Measurements from ENCODE around the gene CERS6.
"Not testable (repeated sequence)": the region's sequence is repeated elsewhere in the genome, so short reads cannot be mapped to it uniquely, and the experiment has no call there.

CERS6 gene

GRCh38 chr2:168775837-168776236 lies 319.8 kb downstream of the CERS6 start:
- Histone ChIP-seq H3K27ac (ENCODE audit: low read depth, low read length) (no peak overlapping the region), H3K4me3 (ENCODE audit: low read depth in 1 of 5, low read length in 5 of 5) (no peak overlapping the region), H3K9ac (ENCODE audit: low read length in 5 of 5) (no peak overlapping the region), H3K36me3 (ENCODE audit: control insufficient read depth in 5 of 5, insufficient read depth in 5 of 5, low read length in 5 of 5) (no peaks in the 10 kb centered on the region), H3K27me3 (ENCODE audit: control insufficient read depth in 5 of 5, insufficient read depth in 4 of 5, low read length in 5 of 5) (no peaks in the 10 kb centered on the region), H3K4me1 (ENCODE audit: control insufficient read depth in 5 of 5, insufficient read depth in 5 of 5, low read length in 5 of 5) (peaks cover 0 to 14% (median 0%) of the 10 kb centered on the region in 5 donors), H3K9me3 (ENCODE audit: control insufficient read depth in 5 of 5, low read length in 5 of 5) (peaks cover 0 to 7% (median 4%) of the 10 kb centered on the region in 5 donors)

- no peaks in the 10 kb centered on the region for H3K27me3 ChIP-seq (ENCODE audit: control insufficient read depth in 5 of 5, insufficient read depth in 4 of 5, low read length in 5 of 5)
- no peaks in the 10 kb centered on the region for H3K36me3 ChIP-seq (ENCODE audit: control insufficient read depth in 5 of 5, insufficient read depth in 5 of 5, low read length in 5 of 5)
- H3K9me3 ChIP-seq (ENCODE audit: control insufficient read depth in 5 of 5, low read length in 5 of 5): peaks cover 0 to 6% (median 4%) of the 10 kb centered on the region in 5 donors
- H3K4me1 ChIP-seq (ENCODE audit: control insufficient read depth in 5 of 5, insufficient read depth in 5 of 5, low read length in 5 of 5): peaks cover 0 to 16% (median 0%) of the 10 kb centered on the region in 5 donors
- H3K27ac ChIP-seq (ENCODE audit: low read depth, low read length): no peak overlapping the region
- H3K9ac ChIP-seq (ENCODE audit: low read length in 5 of 5): no peak overlapping the region
- H3K4me3 ChIP-seq (ENCODE audit: low read depth in 1 of 5, low read length in 5 of 5): no peak overlapping the region
Observed at GRCh38 chr2:168780669-168781071, 324.6 kb downstream of the CERS6 start.

GRCh38 chr2:168781191-168781817 lies 325.2 kb downstream of the CERS6 start:
- Histone ChIP-seq H3K27ac (ENCODE audit: low read depth, low read length) (no peak overlapping the region), H3K27me3 (ENCODE audit: control insufficient read depth in 5 of 5, insufficient read depth in 4 of 5, low read length in 5 of 5) (no peaks in the 10 kb centered on the region), H3K36me3 (ENCODE audit: control insufficient read depth in 5 of 5, insufficient read depth in 5 of 5, low read length in 5 of 5) (no peaks in the 10 kb centered on the region), H3K4me3 (ENCODE audit: low read depth in 1 of 5, low read length in 5 of 5) (no peak overlapping the region), H3K4me1 (ENCODE audit: control insufficient read depth in 5 of 5, insufficient read depth in 5 of 5, low read length in 5 of 5) (peaks cover 0 to 16% (median 0%) of the 10 kb centered on the region in 5 donors), H3K9me3 (ENCODE audit: control insufficient read depth in 5 of 5, low read length in 5 of 5) (no peaks in the 10 kb centered on the region), H3K9ac (ENCODE audit: low read length in 5 of 5) (no peak overlapping the region)

GRCh38 chr2:168782271-168782670 lies 326.2 kb downstream of the CERS6 start:
- no peak overlapping the region for H3K27ac ChIP-seq (ENCODE audit: low read depth, low read length)
- no peaks in the 10 kb centered on the region for H3K36me3 ChIP-seq (ENCODE audit: control insufficient read depth in 5 of 5, insufficient read depth in 5 of 5, low read length in 5 of 5)
- peaks cover 0 to 16% (median 0%) of the 10 kb centered on the region in 5 donors for H3K4me1 ChIP-seq (ENCODE audit: control insufficient read depth in 5 of 5, insufficient read depth in 5 of 5, low read length in 5 of 5)
- no peak overlapping the region for H3K9ac ChIP-seq (ENCODE audit: low read length in 5 of 5)
- no peak overlapping the region for H3K4me3 ChIP-seq (ENCODE audit: low read depth in 1 of 5, low read length in 5 of 5)
- no peaks in the 10 kb centered on the region for H3K9me3 ChIP-seq (ENCODE audit: control insufficient read depth in 5 of 5, low read length in 5 of 5)
- no peaks in the 10 kb centered on the region for H3K27me3 ChIP-seq (ENCODE audit: control insufficient read depth in 5 of 5, insufficient read depth in 4 of 5, low read length in 5 of 5)

- Histone ChIP-seq H3K27me3 (ENCODE audit: control insufficient read depth in 5 of 5, insufficient read depth in 4 of 5, low read length in 5 of 5) (no peaks in the 10 kb centered on the region), H3K36me3 (ENCODE audit: control insufficient read depth in 5 of 5, insufficient read depth in 5 of 5, low read length in 5 of 5) (no peaks in the 10 kb centered on the region), H3K4me1 (ENCODE audit: control insufficient read depth in 5 of 5, insufficient read depth in 5 of 5, low read length in 5 of 5) (peaks cover 0 to 16% (median 0%) of the 10 kb centered on the region in 5 donors), H3K9me3 (ENCODE audit: control insufficient read depth in 5 of 5, low read length in 5 of 5) (no peaks in the 10 kb centered on the region), H3K27ac (ENCODE audit: low read depth, low read length) (no peak overlapping the region), H3K4me3 (ENCODE audit: low read depth in 1 of 5, low read length in 5 of 5) (no peak overlapping the region), H3K9ac (ENCODE audit: low read length in 5 of 5) (no peak overlapping the region)
Observed at GRCh38 chr2:168784993-168785392, 328.9 kb downstream of the CERS6 start.

- H3K36me3 ChIP-seq (ENCODE audit: control insufficient read depth in 5 of 5, insufficient read depth in 5 of 5, low read length in 5 of 5): no peaks in the 10 kb centered on the region
- peaks cover 0 to 2% (median 0%) of the 10 kb centered on the region in 5 donors for H3K4me1 ChIP-seq (ENCODE audit: control insufficient read depth in 5 of 5, insufficient read depth in 5 of 5, low read length in 5 of 5)
Observed at GRCh38 chr2:168787098-168787781, 331.2 kb downstream of the CERS6 start.

GRCh38 chr2:168787782-168788376 lies 331.8 kb downstream of the CERS6 start:
- H3K9ac ChIP-seq (ENCODE audit: low read length in 5 of 5): no peak overlapping the region

More at GRCh38 chr2:168787098-168787781, 331.2 kb downstream of the CERS6 start:
- no peak overlapping the region for H3K9ac ChIP-seq (ENCODE audit: low read length in 5 of 5)
- no peaks in the 10 kb centered on the region for H3K27me3 ChIP-seq (ENCODE audit: control insufficient read depth in 5 of 5, insufficient read depth in 4 of 5, low read length in 5 of 5)
- no peak overlapping the region for H3K4me3 ChIP-seq (ENCODE audit: low read depth in 1 of 5, low read length in 5 of 5)
- H3K9me3 ChIP-seq (ENCODE audit: control insufficient read depth in 5 of 5, low read length in 5 of 5): no peaks in the 10 kb centered on the region
- H3K27ac ChIP-seq (ENCODE audit: low read depth, low read length): no peak overlapping the region

GRCh38 chr2:168789776-168790175 lies 333.7 kb downstream of the CERS6 start:
- H3K36me3 ChIP-seq (ENCODE audit: control insufficient read depth in 5 of 5, insufficient read depth in 5 of 5, low read length in 5 of 5): no peaks in the 10 kb centered on the region
- H3K9me3 ChIP-seq (ENCODE audit: control insufficient read depth in 5 of 5, low read length in 5 of 5): no peaks in the 10 kb centered on the region
- H3K4me3 ChIP-seq (ENCODE audit: low read depth in 1 of 5, low read length in 5 of 5): no peak overlapping the region
- no peaks in the 10 kb centered on the region for H3K27me3 ChIP-seq (ENCODE audit: control insufficient read depth in 5 of 5, insufficient read depth in 4 of 5, low read length in 5 of 5)
- H3K27ac ChIP-seq (ENCODE audit: low read depth, low read length): no peak overlapping the region
- no peak overlapping the region for H3K9ac ChIP-seq (ENCODE audit: low read length in 5 of 5)
- H3K4me1 ChIP-seq (ENCODE audit: control insufficient read depth in 5 of 5, insufficient read depth in 5 of 5, low read length in 5 of 5): peaks cover 0 to 2% (median 0%) of the 10 kb centered on the region in 5 donors

More at GRCh38 chr2:168787782-168788376, 331.8 kb downstream of the CERS6 start:
- no peak overlapping the region for H3K4me3 ChIP-seq (ENCODE audit: low read depth in 1 of 5, low read length in 5 of 5)
- peaks cover 0 to 2% (median 0%) of the 10 kb centered on the region in 5 donors for H3K4me1 ChIP-seq (ENCODE audit: control insufficient read depth in 5 of 5, insufficient read depth in 5 of 5, low read length in 5 of 5)
- H3K9me3 ChIP-seq (ENCODE audit: control insufficient read depth in 5 of 5, low read length in 5 of 5): no peaks in the 10 kb centered on the region
- no peak overlapping the region for H3K27ac ChIP-seq (ENCODE audit: low read depth, low read length)
- H3K36me3 ChIP-seq (ENCODE audit: control insufficient read depth in 5 of 5, insufficient read depth in 5 of 5, low read length in 5 of 5): no peaks in the 10 kb centered on the region
- H3K27me3 ChIP-seq (ENCODE audit: control insufficient read depth in 5 of 5, insufficient read depth in 4 of 5, low read length in 5 of 5): no peaks in the 10 kb centered on the region

GRCh38 chr2:168790226-168790902 lies 334.3 kb downstream of the CERS6 start:
- Histone ChIP-seq H3K9me3 (ENCODE audit: control insufficient read depth in 5 of 5, low read length in 5 of 5) (no peaks in the 10 kb centered on the region), H3K27ac (ENCODE audit: low read depth, low read length) (no peak overlapping the region), H3K4me1 (ENCODE audit: control insufficient read depth in 5 of 5, insufficient read depth in 5 of 5, low read length in 5 of 5) (peaks cover 0 to 8% (median 0%) of the 10 kb centered on the region in 5 donors), H3K4me3 (ENCODE audit: low read depth in 1 of 5, low read length in 5 of 5) (no peak overlapping the region), H3K9ac (ENCODE audit: low read length in 5 of 5) (no peak overlapping the region), H3K36me3 (ENCODE audit: control insufficient read depth in 5 of 5, insufficient read depth in 5 of 5, low read length in 5 of 5) (no peaks in the 10 kb centered on the region), H3K27me3 (ENCODE audit: control insufficient read depth in 5 of 5, insufficient read depth in 4 of 5, low read length in 5 of 5) (no peaks in the 10 kb centered on the region)

- H3K9ac ChIP-seq (ENCODE audit: low read length in 5 of 5); H3K4me3 ChIP-seq (ENCODE audit: low read depth in 1 of 5, low read length in 5 of 5); H3K9me3 ChIP-seq (ENCODE audit: control insufficient read depth in 5 of 5, low read length in 5 of 5); H3K27me3 ChIP-seq (ENCODE audit: control insufficient read depth in 5 of 5, insufficient read depth in 4 of 5, low read length in 5 of 5); H3K27ac ChIP-seq (ENCODE audit: low read depth, low read length); H3K36me3 ChIP-seq (ENCODE audit: control insufficient read depth in 5 of 5, insufficient read depth in 5 of 5, low read length in 5 of 5): not testable (repeated sequence)
- peaks cover 0 to 15% (median 2%) of the 10 kb centered on the region in 5 donors for H3K4me1 ChIP-seq (ENCODE audit: control insufficient read depth in 5 of 5, insufficient read depth in 5 of 5, low read length in 5 of 5)
Observed at GRCh38 chr2:168791140-168791539, 335.1 kb downstream of the CERS6 start.
